Immature natural killer cell (primary cell): ENCODE data around the gene MCM8. TPM values are rescaled to one million over a fixed set of nuclear protein-coding genes. Genes with fewer than 3 reads are reported as not detected.
A peak's percentile ranks its signal among the peaks of the same experiment; 100 is the strongest.
"Not testable (repeated sequence)": the region's sequence is repeated elsewhere in the genome, so short reads cannot be mapped to it uniquely, and the experiment has no call there.

Source experiments
- DNase-seq, 3 donors: peaks; one replicate each; pipeline ENCODE4 v3.0.0; 2022; ENCODE audit warnings: mixed read lengths in 1 of 3
- H3K27ac Mint-ChIP-seq, 6 donors: one replicate each; pipeline ENCODE4 v1.8.0; 2020; ENCODE audit warnings: mixed read lengths in 6 of 6, mild to moderate bottlenecking in 5 of 6, inconsistent platforms in 4 of 6, moderate library complexity in 3 of 6
- H3K27me3 Mint-ChIP-seq, 3 donors: one replicate each; pipeline ENCODE4 v1.8.0; 2020 to 2021; ENCODE audit warnings: low read depth in 3 of 3, mild to moderate bottlenecking in 3 of 3, mixed read lengths in 3 of 3, moderate library complexity in 3 of 3, inconsistent platforms in 1 of 3
- H3K36me3 Mint-ChIP-seq, 3 donors: one replicate each; pipeline ENCODE4 v1.8.0; 2020; ENCODE audit warnings: mixed read lengths in 3 of 3, inconsistent platforms in 2 of 3, mild to moderate bottlenecking in 2 of 3
- H3K4me1 Mint-ChIP-seq, 2 donors: one replicate each; pipeline ENCODE4 v1.8.0; 2020; ENCODE audit warnings: inconsistent platforms in 2 of 2, mild to moderate bottlenecking in 2 of 2, mixed read lengths in 2 of 2, moderate library complexity in 1 of 2
- H3K4me3 Mint-ChIP-seq, 5 donors: one replicate each; pipeline ENCODE4 v1.8.0; 2020; ENCODE audit warnings: mild to moderate bottlenecking in 5 of 5, mixed read lengths in 5 of 5, inconsistent platforms in 3 of 5, moderate library complexity in 3 of 5
- H3K9me3 Mint-ChIP-seq, 6 donors: one replicate each; pipeline ENCODE4 v1.8.0; 2020; ENCODE audit warnings: mild to moderate bottlenecking in 6 of 6, mixed read lengths in 6 of 6, inconsistent platforms in 4 of 6, moderate library complexity in 3 of 6
- polyA plus RNA-seq, 3 donors: library from polyadenylated mRNA; unstranded; fragments of 300-500 nt; fragmentation: Illumina TruSeq; gene quantifications; one replicate each; pipeline ENCODE4 v1.2.3, GENCODE V29; 2021

Gene MCM8
- polyA plus RNA-seq, 3 donors from 2014 or later, result 0.04 to 3.1 (median 1.0) TPM

- Mint-ChIP-seq H3K36me3 (peaks cover 20 to 41% (median 26%) of the 10 kb centered on the region in 3 donors), H3K27ac (peak overlapping the region in 2 of 6 donors; percentile 28 to 54), H3K9me3 (no peaks in the 10 kb centered on the region), H3K4me1 (peaks cover 16 to 37% of the 10 kb centered on the region in 2 donors), H3K4me3 (no peak overlapping the region), H3K27me3 (peaks cover 0 to 5% (median 2%) of the 10 kb centered on the region in 3 donors)
- DNase-seq, result no peak
Observed at GRCh38 chr20:6024768-6025167, 74.3 kb downstream of the MCM8 start.

GRCh38 chr20:6026051-6026450, 75.6 kb downstream of the MCM8 start:
- H3K9me3 Mint-ChIP-seq, result no peaks in the 10 kb centered on the region
- peak in 2 of 3 donors; percentile 13 for DNase-seq
- H3K36me3 Mint-ChIP-seq, result peaks cover 20 to 41% (median 26%) of the 10 kb centered on the region in 3 donors
- H3K4me1 Mint-ChIP-seq, result peaks cover 12 to 37% of the 10 kb centered on the region in 2 donors
- peak overlapping the region in 1 of 6 donors; percentile 3 for H3K27ac Mint-ChIP-seq
- H3K4me3 Mint-ChIP-seq, result no peak overlapping the region
- H3K27me3 Mint-ChIP-seq, result peaks cover 0 to 3% (median 2%) of the 10 kb centered on the region in 3 donors

GRCh38 chr20:6028818-6029217, 78.4 kb downstream of the MCM8 start:
- no peak for DNase-seq
- H3K4me1 Mint-ChIP-seq, result peaks cover 12 to 33% of the 10 kb centered on the region in 2 donors
- peaks cover 15 to 41% (median 23%) of the 10 kb centered on the region in 3 donors for H3K36me3 Mint-ChIP-seq
- no peak overlapping the region for H3K4me3 Mint-ChIP-seq
- H3K27me3 Mint-ChIP-seq, result peaks cover 0 to 4% (median 2%) of the 10 kb centered on the region in 3 donors
- no peak overlapping the region for H3K27ac Mint-ChIP-seq
- no peaks in the 10 kb centered on the region for H3K9me3 Mint-ChIP-seq

GRCh38 chr20:6029538-6029937, 79.1 kb downstream of the MCM8 start:
- Mint-ChIP-seq H3K27ac (no peak overlapping the region), H3K4me3 (no peak overlapping the region), H3K36me3 (peaks cover 13 to 40% (median 26%) of the 10 kb centered on the region in 3 donors)

GRCh38 chr20:6030453-6031080, 80.1 kb downstream of the MCM8 start:
- peaks cover 9 to 37% (median 23%) of the 10 kb centered on the region in 3 donors for H3K36me3 Mint-ChIP-seq

More at GRCh38 chr20:6029538-6029937, 79.1 kb downstream of the MCM8 start:
- Mint-ChIP-seq H3K4me1 (peaks cover 13 to 34% of the 10 kb centered on the region in 2 donors), H3K9me3 (no peaks in the 10 kb centered on the region), H3K27me3 (peaks cover 0 to 2% (median 1%) of the 10 kb centered on the region in 3 donors)
- no peak for DNase-seq

GRCh38 chr20:6032907-6033306, 82.5 kb downstream of the MCM8 start:
- H3K36me3 Mint-ChIP-seq, result peaks cover 9 to 32% (median 19%) of the 10 kb centered on the region in 3 donors
- peaks cover 6 to 12% of the 10 kb centered on the region in 2 donors for H3K4me1 Mint-ChIP-seq
- not testable (repeated sequence) for H3K9me3 Mint-ChIP-seq, H3K27ac Mint-ChIP-seq, H3K27me3 Mint-ChIP-seq, DNase-seq, H3K4me3 Mint-ChIP-seq

More at GRCh38 chr20:6030453-6031080, 80.1 kb downstream of the MCM8 start:
- Mint-ChIP-seq H3K27ac (peak overlapping the region in 1 of 6 donors; percentile 24), H3K9me3 (no peaks in the 10 kb centered on the region), H3K4me3 (no peak overlapping the region), H3K27me3 (peaks cover 0 to 2% (median 1%) of the 10 kb centered on the region in 3 donors), H3K4me1 (peaks cover 14 to 30% of the 10 kb centered on the region in 2 donors)
- no peak for DNase-seq

GRCh38 chr20:6034134-6034969, 83.9 kb downstream of the MCM8 start:
- peaks cover 0 to 1% (median 0%) of the 10 kb centered on the region in 3 donors for H3K27me3 Mint-ChIP-seq

GRCh38 chr20:6036213-6036612, 85.8 kb downstream of the MCM8 start:
- Mint-ChIP-seq H3K27ac (peak overlapping the region in 1 of 6 donors; percentile 4), H3K4me3 (no peak overlapping the region), H3K9me3 (no peaks in the 10 kb centered on the region), H3K36me3 (peaks cover 25 to 52% (median 35%) of the 10 kb centered on the region in 3 donors), H3K4me1 (peaks cover 4 to 10% of the 10 kb centered on the region in 2 donors), H3K27me3 (peaks cover 0 to 1% (median 0%) of the 10 kb centered on the region in 3 donors)
- DNase-seq, result no peak

More at GRCh38 chr20:6034134-6034969, 83.9 kb downstream of the MCM8 start:
- H3K4me1 Mint-ChIP-seq, result peaks cover 4 to 10% of the 10 kb centered on the region in 2 donors
- H3K27ac Mint-ChIP-seq, result peak overlapping the region in 2 of 6 donors; percentile 37 to 47
- no peaks in the 10 kb centered on the region for H3K9me3 Mint-ChIP-seq
- no peak overlapping the region for H3K4me3 Mint-ChIP-seq
- DNase-seq, result no peak
- peaks cover 9 to 38% (median 23%) of the 10 kb centered on the region in 3 donors for H3K36me3 Mint-ChIP-seq

- no peak overlapping the region for H3K4me3 Mint-ChIP-seq
- no peak for DNase-seq
- peaks cover 4 to 10% of the 10 kb centered on the region in 2 donors for H3K4me1 Mint-ChIP-seq
- H3K27me3 Mint-ChIP-seq, result peaks cover 0 to 1% (median 0%) of the 10 kb centered on the region in 3 donors
- H3K36me3 Mint-ChIP-seq, result peaks cover 25 to 49% (median 32%) of the 10 kb centered on the region in 3 donors
- no peak overlapping the region for H3K27ac Mint-ChIP-seq
- H3K9me3 Mint-ChIP-seq, result no peaks in the 10 kb centered on the region
Observed at GRCh38 chr20:6037082-6037481, 86.6 kb downstream of the MCM8 start.

GRCh38 chr20:6038256-6038655, 87.8 kb downstream of the MCM8 start:
- peak overlapping the region in 1 of 6 donors; percentile 60 for H3K27ac Mint-ChIP-seq
- H3K4me3 Mint-ChIP-seq, result no peak overlapping the region
- peaks cover 3 to 10% of the 10 kb centered on the region in 2 donors for H3K4me1 Mint-ChIP-seq
- H3K9me3 Mint-ChIP-seq, result no peaks in the 10 kb centered on the region
- H3K27me3 Mint-ChIP-seq, result no peaks in the 10 kb centered on the region
- peaks cover 25 to 44% (median 32%) of the 10 kb centered on the region in 3 donors for H3K36me3 Mint-ChIP-seq
- DNase-seq, result no peak

GRCh38 chr20:6039766-6040165, 89.3 kb downstream of the MCM8 start:
- Mint-ChIP-seq H3K4me3 (no peak overlapping the region), H3K27ac (peak overlapping the region in 1 of 6 donors; percentile 1), H3K36me3 (peaks cover 21 to 37% (median 23%) of the 10 kb centered on the region in 3 donors), H3K4me1 (peaks cover 0 to 1% of the 10 kb centered on the region in 2 donors), H3K27me3 (no peaks in the 10 kb centered on the region), H3K9me3 (no peaks in the 10 kb centered on the region)
- no peak for DNase-seq

- DNase-seq, result no peak
- Mint-ChIP-seq H3K27me3 (no peaks in the 10 kb centered on the region), H3K9me3 (no peaks in the 10 kb centered on the region), H3K4me1 (no peaks in the 10 kb centered on the region), H3K36me3 (peaks cover 19 to 32% (median 19%) of the 10 kb centered on the region in 3 donors), H3K27ac (peak overlapping the region in 1 of 6 donors; percentile 29), H3K4me3 (no peak overlapping the region)
Observed at GRCh38 chr20:6040540-6040939, 90.1 kb downstream of the MCM8 start.

- Mint-ChIP-seq H3K36me3 (peaks cover 19 to 32% (median 19%) of the 10 kb centered on the region in 3 donors), H3K27me3 (no peaks in the 10 kb centered on the region), H3K4me3 (no peak overlapping the region), H3K4me1 (no peaks in the 10 kb centered on the region), H3K27ac (peak overlapping the region in 1 of 6 donors; percentile 29), H3K9me3 (no peaks in the 10 kb centered on the region)
- no peak for DNase-seq
Observed at GRCh38 chr20:6040958-6041807, 90.7 kb downstream of the MCM8 start.
